ENCODE measurements around the gene JKAMP.

Gene JKAMP

GRCh38 chr14:59540852-59541251, 56.5 kb downstream of the JKAMP start:
- DNase-seq (ENCODE audit: low read depth) = no peak

DNA sequence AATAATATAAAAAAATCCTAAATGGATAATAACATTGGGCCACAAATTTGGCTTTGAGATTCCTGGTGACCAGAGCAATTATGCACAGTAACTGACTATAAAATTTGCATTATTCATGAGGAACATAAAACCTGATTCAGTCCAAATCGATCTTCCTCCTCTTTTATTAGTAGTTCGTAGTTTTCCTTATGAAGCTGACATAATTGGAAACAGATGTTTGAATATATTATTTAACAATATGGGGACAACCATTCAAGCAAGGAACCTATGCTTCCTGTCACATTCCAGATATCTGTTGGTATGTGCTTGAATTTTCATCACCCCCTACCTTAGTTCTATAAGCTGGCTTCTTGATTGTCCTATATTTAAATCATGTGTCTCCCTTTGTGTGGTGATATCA, 57.4 kb downstream of the JKAMP start:
- DNase-seq (ENCODE audit: low read depth) = no peak

GRCh38 chr14:59543873-59544272, 59.6 kb downstream of the JKAMP start:
- DNase-seq (ENCODE audit: low read depth) = no peak

- no peak for DNase-seq (ENCODE audit: low read depth)
These were observed 63.0 kb downstream of the JKAMP start for GRCh38 chr14:59547310-59547709.
